Measurements from ENCODE around the gene CCDC201. TPM values are rescaled to one million over a fixed set of nuclear protein-coding genes. Genes with fewer than 3 reads are reported as not detected.

Gene CCDC201
- total RNA-seq, 1 donor: not detected

DNA sequence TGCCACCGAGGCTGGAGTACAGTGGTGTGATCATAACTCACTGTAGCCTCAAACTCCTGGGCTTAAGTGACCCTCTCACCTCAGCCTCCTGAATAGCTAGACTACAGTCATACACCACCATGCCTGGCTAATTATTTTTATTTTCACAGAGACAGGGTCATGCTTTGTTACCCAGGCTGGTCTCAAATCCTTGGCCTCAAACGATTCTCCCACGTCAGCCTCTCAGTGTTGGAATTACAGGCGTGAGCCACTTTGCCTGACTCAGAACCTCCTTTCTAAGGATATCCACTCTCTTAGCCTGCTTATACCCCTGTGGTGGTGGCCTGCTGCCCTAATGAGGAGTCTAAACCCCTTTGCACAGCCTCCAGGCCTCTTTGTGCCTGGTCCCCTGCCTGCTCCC lies 11.3 kb upstream of the CCDC201 start:
- H3K4me3 ChIP-seq (ENCODE audit: low read depth, low read length): no peak overlapping the region
- TF ChIP-seq, protein P1, sequence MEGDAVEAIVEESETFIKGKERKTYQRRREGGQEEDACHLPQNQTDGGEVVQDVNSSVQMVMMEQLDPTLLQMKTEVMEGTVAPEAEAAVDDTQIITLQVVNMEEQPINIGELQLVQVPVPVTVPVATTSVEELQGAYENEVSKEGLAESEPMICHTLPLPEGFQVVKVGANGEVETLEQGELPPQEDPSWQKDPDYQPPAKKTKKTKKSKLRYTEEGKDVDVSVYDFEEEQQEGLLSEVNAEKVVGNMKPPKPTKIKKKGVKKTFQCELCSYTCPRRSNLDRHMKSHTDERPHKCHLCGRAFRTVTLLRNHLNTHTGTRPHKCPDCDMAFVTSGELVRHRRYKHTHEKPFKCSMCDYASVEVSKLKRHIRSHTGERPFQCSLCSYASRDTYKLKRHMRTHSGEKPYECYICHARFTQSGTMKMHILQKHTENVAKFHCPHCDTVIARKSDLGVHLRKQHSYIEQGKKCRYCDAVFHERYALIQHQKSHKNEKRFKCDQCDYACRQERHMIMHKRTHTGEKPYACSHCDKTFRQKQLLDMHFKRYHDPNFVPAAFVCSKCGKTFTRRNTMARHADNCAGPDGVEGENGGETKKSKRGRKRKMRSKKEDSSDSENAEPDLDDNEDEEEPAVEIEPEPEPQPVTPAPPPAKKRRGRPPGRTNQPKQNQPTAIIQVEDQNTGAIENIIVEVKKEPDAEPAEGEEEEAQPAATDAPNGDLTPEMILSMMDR (IDR thresholded peaks at IDR 0.05; ENCODE audit: insufficient read depth, low read depth, low read length): no peak
- DNase-seq (ENCODE audit: low read depth): no peak

DNA sequence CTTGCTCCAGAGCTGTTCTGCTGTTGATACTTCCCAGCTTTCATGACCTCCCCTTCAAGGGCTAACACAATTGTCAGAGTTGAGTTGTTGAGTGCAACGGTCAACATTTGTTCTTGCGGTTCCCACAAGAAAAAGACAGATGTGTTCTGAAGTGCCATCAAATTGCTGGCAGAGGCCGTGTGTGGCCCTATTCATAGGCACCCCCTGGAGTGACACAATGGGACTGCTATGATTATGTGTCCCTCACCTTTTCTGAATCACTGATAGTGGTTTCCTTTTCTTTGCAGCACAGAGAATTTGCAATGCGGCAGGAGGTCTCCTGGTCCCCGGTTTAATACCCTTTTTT lies 9.6 kb upstream of the CCDC201 start:
- no peak for DNase-seq (ENCODE audit: low read depth)
- TF ChIP-seq, protein P1 (IDR thresholded peaks at IDR 0.05; ENCODE audit: insufficient read depth, low read depth, low read length): no peak
- no peak overlapping the region for H3K4me3 ChIP-seq (ENCODE audit: low read depth, low read length)

DNA sequence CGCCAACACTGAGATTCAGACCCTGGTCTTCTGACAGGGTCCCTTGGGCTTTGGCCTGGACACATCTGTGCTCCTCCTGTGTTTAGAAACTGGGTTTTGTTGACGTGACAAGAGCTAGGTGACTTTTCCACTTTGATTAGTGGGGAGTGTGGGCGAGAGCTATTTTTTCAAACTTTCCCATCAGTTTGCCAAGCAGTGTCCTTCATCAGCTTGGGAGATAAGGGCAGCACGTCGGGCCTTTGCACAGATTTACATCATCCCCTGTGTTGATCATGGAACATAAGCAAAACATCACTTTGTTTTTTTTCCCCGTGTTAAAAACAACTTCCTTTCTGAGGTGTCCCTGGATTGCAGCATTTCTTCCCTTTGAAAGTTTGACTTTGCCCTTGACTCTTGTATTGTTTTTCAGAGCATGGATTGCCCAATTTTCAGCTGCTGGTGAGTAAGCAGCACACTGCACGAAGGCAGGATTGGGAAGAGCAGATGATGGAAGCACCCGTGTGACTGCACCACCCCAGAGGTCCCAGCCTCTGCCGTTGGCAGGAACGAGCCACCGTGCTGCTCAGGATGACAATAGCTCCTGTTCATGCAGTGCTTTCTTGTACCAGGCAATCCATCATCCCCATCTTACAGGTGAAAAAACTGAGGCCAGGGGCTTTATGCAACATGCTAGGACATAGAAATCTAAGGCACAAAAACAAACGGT lies 9.0 kb upstream of the CCDC201 start:
- TF ChIP-seq, protein P1 (IDR thresholded peaks at IDR 0.05; ENCODE audit: insufficient read depth, low read depth, low read length): no peak
- peak; percentile 94 for DNase-seq (ENCODE audit: low read depth)
- H3K4me3 ChIP-seq (ENCODE audit: low read depth, low read length): no peak overlapping the region

DNA sequence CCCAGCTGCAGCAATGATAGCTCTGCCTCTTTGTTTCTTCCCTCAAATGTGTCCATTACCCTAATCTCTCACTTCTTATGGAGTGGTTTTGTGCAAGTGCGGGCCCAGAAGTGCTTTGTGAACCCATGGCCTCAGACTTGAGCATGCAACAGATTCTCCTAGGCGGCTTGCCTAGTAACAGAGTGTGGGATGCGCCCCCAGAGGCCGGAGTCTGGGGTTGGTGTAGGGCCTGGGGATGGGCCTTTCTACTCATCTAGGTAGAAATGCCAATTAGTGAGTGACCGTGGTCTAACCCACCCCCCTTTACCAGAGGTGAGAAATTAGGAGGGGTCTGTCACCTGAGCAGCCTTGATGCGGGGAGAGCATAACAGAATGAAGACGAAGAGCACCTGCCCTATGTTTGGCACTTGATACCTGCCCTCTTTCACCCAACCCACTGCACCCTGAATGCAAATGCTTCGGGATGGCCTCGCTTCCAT lies 8.4 kb upstream of the CCDC201 start:
- TF ChIP-seq, protein P1 (IDR thresholded peaks at IDR 0.05; ENCODE audit: insufficient read depth, low read depth, low read length): no peak
- no peak for DNase-seq (ENCODE audit: low read depth)
- H3K4me3 ChIP-seq (ENCODE audit: low read depth, low read length): no peak overlapping the region

DNA sequence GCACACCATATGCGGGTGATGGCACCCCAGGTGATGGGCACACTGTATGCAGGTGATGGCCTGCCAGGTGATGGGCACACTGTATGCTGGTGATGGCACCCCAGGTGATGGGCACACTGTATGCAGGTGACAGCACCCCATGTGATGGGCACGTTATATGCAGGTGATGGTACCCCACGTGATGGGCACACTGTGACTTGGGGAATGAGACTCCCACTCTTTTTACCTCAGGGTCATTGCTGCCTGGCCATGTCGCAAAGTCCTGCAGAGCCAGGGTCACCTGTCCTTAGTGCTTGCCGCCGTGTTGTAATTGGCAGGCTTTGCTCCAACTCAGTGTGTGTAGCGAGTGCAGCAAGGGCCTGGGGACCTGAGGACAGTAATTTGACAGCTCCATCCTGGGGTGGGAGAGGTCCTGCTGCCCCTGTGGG lies 7.6 kb upstream of the CCDC201 start:
- TF ChIP-seq, protein P1 (IDR thresholded peaks at IDR 0.05; ENCODE audit: insufficient read depth, low read depth, low read length): no peak
- no peak overlapping the region for H3K4me3 ChIP-seq (ENCODE audit: low read depth, low read length)
- DNase-seq (ENCODE audit: low read depth): no peak

DNA sequence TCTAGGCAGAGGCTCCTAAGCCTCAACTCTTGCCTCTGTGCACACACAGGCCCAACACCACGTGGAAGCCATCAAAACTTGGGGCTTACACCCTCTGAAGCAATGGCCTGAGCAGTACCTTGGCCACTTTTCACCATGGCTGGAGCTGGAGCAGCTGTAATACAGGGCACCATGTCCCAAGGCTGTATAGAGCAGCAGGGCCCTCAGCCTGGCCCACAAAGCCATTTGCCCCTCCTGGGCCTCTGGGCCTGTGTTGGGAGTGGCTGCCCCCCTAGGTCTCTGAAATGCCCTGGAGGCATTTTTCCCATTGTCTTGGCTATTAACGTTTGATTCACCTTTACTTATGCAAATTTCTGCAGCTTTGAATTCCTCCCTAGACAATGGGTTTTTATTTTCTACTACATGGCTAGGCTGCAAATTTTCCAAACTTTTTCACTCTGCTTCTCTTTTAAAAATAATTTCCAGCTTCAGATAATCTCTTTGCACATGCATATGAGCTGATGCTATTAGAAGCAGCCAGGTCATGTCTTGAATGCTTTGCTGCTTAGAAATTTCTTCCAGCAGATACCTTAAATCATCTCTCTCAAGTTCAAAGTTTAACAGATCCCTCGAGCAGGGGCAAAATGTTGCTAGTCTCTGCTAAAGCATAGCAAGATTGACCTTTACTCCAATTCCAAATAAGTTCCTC lies 5.7 kb upstream of the CCDC201 start:
- no peak for DNase-seq (ENCODE audit: low read depth)
- TF ChIP-seq, protein P1 (IDR thresholded peaks at IDR 0.05; ENCODE audit: insufficient read depth, low read depth, low read length): no peak
- no peak overlapping the region for H3K4me3 ChIP-seq (ENCODE audit: low read depth, low read length)

All from fibroblast of villous mesenchyme (primary cell).